GM06990 (cell line): ENCODE results near the gene TRAPPC1.

Source experiments
- DNase-seq: peaks from one replicate; pipeline ENCODE4 v3.0.0-alpha.2; 2011; ENCODE audit not compliant: insufficient read length; ENCODE audit errors: extremely low read depth
- H3K27me3 ChIP-seq: replicated peaks from 2 replicates; pipeline ENCODE4 v1.6.0; 2011; ENCODE audit warnings: low read length; ENCODE audit not compliant: control insufficient read depth, insufficient read depth
- H3K36me3 ChIP-seq: 2 replicates; pipeline ENCODE4 v1.5.1; 2011; ENCODE audit warnings: low read length; ENCODE audit not compliant: control insufficient read depth, insufficient read depth
- H3K4me3 ChIP-seq: replicated peaks from 2 replicates; pipeline ENCODE4 v1.5.1; 2011; ENCODE audit warnings: low read depth, mild to moderate bottlenecking, control low read depth, low read length
- CTCF ChIP-seq: IDR thresholded peaks from 2 replicates; pipeline ENCODE4 v1.5.1; 2011; ENCODE audit warnings: low read length, control low read depth, mild to moderate bottlenecking, inconsistent platforms; ENCODE audit not compliant: insufficient read depth, poor library complexity, severe bottlenecking

The TRAPPC1 gene

GRCh38 chr17:7894866-7895265, 36.9 kb downstream of the TRAPPC1 start:
- Histone ChIP-seq H3K4me3 (no peak overlapping the region), H3K36me3 (peaks cover 33% of the 10 kb centered on the region), H3K27me3 (no peaks in the 10 kb centered on the region)
- no peak for DNase-seq
- TF ChIP-seq CTCF = no peak

DNA sequence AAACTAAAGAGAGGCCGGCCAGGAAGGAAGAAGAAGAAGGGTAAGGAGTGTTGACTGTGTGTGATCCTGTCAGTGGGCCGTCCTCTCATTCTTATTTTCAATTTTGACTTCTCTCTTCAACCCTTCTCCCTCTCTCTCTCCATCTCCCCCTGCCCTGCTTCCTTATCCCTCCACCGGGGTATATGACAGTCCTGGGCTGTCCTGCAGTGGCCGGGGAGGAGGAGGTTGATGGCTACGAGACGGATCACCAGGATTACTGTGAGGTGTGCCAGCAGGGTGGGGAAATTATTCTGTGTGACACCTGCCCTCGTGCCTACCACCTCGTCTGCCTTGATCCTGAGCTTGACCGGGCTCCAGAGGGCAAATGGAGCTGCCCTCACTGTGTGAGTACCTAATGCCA, 37.5 kb downstream of the TRAPPC1 start:
- DNase-seq = no peak
- Histone ChIP-seq H3K36me3 (peaks cover 33% of the 10 kb centered on the region), H3K27me3 (no peaks in the 10 kb centered on the region), H3K4me3 (no peak overlapping the region)
- TF ChIP-seq CTCF = no peak

GRCh38 chr17:7893187-7893880, 38.4 kb downstream of the TRAPPC1 start:
- Histone ChIP-seq H3K4me3 (no peak overlapping the region), H3K27me3 (no peaks in the 10 kb centered on the region), H3K36me3 (peaks cover 25% of the 10 kb centered on the region)
- no peak for TF ChIP-seq CTCF
- no peak for DNase-seq

DNA sequence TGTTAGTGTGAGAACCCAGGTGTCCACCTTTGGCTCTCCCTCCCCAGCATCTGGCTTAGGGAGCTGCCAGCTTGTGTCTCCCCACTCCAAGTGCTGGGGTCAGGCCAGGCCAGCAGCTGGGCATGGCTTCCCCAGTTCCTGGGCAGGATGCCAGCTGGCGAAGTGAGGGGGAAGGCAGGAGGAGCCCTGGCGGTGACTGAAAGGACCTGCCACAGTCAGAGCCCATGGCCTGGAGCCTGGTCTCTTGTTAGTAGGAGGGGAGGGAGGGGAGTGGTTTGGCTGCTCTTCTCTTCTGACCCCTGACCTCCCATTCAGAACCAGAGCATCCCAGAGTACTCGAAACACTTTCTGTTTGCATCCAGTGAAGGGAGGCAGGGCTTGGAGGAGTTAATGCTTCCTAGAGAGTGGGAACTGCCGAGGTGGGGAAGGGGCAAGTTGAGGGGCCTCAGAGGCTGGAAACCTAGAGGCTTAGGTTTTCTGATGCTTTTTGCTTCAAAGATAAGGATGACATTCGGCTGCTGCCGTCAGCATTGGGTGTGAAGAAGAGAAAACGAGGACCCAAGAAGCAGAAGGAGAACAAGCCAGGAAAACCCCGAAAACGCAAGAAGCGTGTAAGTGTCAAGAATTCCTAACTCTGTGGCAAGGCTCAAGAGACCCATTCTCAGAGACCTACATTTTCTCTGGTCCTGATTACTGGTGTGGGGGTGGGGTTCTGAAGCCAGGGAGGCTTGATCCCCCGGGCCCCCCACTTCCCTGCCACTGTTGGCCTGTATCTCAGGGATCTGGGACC, 42.4 kb downstream of the TRAPPC1 start:
- TF ChIP-seq CTCF = no peak
- no peak for DNase-seq
- Histone ChIP-seq H3K27me3 (no peaks in the 10 kb centered on the region), H3K36me3 (peaks cover 15% of the 10 kb centered on the region), H3K4me3 (no peak overlapping the region)

DNA sequence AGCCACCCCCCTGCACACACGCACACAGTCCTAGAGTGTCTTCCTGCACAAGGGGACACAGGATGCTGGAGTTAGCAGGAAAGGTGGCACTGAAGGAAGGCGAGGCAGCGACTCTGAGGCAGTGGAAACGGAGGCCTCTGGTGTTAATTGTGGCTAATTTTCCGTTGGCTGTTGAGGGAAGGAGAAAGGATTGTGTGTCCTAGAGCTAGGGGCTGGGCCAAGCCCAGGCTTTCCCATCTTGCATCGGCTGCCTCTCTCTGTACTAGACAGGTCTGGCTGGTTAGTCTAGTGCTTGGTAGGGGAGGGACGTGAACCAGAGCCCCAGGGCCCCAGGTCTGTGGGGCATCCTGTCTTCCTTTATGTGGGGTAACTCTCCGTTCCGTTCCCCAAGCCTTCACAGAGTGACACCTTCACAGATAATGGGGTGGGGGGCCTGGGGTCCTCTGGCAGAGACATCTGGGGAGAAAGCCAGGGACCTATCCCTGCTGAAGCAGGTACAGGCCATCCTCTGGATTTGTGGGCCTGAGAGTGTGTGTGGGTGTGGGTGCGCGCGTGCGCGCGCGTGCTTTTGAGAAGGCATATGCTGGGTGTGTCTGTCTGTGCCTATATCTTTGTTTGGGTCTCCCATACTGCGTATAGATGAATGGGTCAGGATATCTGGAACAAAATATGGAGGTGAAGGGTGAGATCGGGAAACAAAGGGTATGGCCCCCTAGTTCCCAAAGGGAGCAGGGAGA, 43.4 kb downstream of the TRAPPC1 start, which contains the start of gene CHD3:
Gene CHD3, plus strand, starts transcription at position 606 of the 737 bp plus-strand sequence. CDS start 212 bp downstream, outside the sequence.
- no peak for TF ChIP-seq CTCF
- Histone ChIP-seq H3K36me3 (peaks cover 6% of the 10 kb centered on the region), H3K27me3 (no peaks in the 10 kb centered on the region), H3K4me3 (peak within 1 kb of the TSS; percentile 95)
- DNase-seq = no peak
